Fibroblast of the aortic adventitia (primary cell): ENCODE data around the gene ALOX12. TPM values are rescaled to one million over a fixed set of nuclear protein-coding genes. Genes with fewer than 3 reads are reported as not detected.
"Not testable (repeated sequence)": the region's sequence is repeated elsewhere in the genome, so short reads cannot be mapped to it uniquely, and the experiment has no call there.

Source experiments
- DNase-seq: peaks from one replicate; pipeline ENCODE4 v3.0.0-alpha.2; 2010; ENCODE audit warnings: low read depth
- H3K4me3 ChIP-seq: 2 replicates; pipeline ENCODE4 v1.5.1; 2011; ENCODE audit warnings: low read depth, mild to moderate bottlenecking, control low read depth, low read length, moderate library complexity
- total RNA-seq: library from RNA; depleted of rRNA; stranded (reverse); fragments of >200 nt; gene quantifications from 2 replicates; pipeline ENCODE4 v1.2.3, GENCODE V29; 2012; ENCODE audit warnings: low replicate concordance
- TF ChIP-seq, protein P1 (sequence below): IDR thresholded peaks from 2 replicates; pipeline ENCODE4 v1.5.1; 2011; ENCODE audit warnings: mild to moderate bottlenecking, low read length, control low read depth, inconsistent platforms; ENCODE audit not compliant: insufficient read depth

ALOX12 gene
- total RNA-seq, 1 donor = not detected

GRCh38 chr17:6969323-6969726 is 26.5 kb upstream of the ALOX12 start:
- H3K4me3 ChIP-seq = no peak overlapping the region
- DNase-seq = no peak
- TF ChIP-seq, protein P1, sequence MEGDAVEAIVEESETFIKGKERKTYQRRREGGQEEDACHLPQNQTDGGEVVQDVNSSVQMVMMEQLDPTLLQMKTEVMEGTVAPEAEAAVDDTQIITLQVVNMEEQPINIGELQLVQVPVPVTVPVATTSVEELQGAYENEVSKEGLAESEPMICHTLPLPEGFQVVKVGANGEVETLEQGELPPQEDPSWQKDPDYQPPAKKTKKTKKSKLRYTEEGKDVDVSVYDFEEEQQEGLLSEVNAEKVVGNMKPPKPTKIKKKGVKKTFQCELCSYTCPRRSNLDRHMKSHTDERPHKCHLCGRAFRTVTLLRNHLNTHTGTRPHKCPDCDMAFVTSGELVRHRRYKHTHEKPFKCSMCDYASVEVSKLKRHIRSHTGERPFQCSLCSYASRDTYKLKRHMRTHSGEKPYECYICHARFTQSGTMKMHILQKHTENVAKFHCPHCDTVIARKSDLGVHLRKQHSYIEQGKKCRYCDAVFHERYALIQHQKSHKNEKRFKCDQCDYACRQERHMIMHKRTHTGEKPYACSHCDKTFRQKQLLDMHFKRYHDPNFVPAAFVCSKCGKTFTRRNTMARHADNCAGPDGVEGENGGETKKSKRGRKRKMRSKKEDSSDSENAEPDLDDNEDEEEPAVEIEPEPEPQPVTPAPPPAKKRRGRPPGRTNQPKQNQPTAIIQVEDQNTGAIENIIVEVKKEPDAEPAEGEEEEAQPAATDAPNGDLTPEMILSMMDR = no peak

DNA sequence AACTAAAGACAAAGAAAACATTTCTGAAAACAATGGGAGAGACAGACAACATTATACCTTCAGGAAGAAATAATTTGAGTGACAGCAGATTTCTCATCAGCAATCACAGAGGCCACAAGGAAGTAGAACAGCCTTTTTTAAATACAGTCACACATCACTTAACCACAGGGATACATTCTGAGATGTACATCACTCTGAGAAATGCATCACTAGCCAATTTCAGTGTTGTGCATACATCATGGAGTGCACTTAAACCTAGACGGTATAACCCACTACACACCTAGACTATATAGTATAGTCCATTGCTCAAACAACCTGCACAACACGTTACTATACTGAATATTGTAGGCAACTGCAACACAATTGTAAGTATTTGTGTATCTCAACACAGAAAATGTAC is 24.9 kb upstream of the ALOX12 start:
- no peak for DNase-seq
- TF ChIP-seq, protein P1 = no peak

DNA sequence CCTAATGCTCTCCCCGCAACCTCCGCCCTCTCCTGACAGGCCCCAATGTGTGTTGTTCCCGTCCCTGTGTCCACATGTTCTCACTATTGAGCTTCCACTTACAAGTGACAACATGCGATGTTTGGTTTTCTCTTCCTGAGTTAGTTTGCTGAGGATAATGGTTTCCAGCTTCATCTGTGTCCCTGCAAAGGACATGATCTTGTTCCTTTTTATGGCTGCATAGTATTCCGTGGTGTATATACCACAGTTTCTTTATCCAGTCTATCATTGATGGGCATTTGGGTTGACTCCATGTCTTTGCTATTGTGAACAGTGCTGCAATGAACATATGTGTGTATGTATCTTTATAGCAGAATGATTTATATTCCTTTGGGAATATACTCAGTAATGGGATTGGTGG is 16.4 kb upstream of the ALOX12 start:
- DNase-seq = not testable (repeated sequence)

More for the DNA sequence above, 24.9 kb upstream of the ALOX12 start:
- no peak overlapping the region for H3K4me3 ChIP-seq

GRCh38 chr17:6981426-6981825 is 14.4 kb upstream of the ALOX12 start:
- no peak for DNase-seq
- H3K4me3 ChIP-seq = no peak overlapping the region
- TF ChIP-seq, protein P1 = no peak

More for the DNA sequence above, 16.4 kb upstream of the ALOX12 start:
- not testable (repeated sequence) for H3K4me3 ChIP-seq

GRCh38 chr17:6985266-6985665 is 10.6 kb upstream of the ALOX12 start:
- DNase-seq = no peak
- H3K4me3 ChIP-seq = no peak overlapping the region
- TF ChIP-seq, protein P1 = no peak

DNA sequence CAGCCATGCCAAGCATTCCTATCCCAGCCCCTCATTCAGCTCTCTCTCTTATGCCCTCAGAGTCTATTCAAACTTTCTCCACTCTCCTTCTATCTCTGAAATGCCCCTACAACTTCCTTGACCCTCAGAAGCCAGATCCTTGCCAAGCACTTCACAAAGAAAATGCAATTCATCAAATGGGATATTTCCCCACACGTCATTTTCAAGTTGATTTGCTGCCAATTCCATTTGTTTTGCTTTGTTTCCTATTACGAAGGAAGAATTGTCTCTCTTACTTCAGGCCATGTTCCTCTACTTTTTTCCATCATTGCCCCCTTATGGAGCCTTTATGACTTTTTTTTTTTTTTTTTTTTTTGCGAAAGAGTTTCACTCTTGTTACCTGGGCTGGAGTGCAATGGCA is 9.2 kb upstream of the ALOX12 start:
- DNase-seq = peak; percentile 9

DNA sequence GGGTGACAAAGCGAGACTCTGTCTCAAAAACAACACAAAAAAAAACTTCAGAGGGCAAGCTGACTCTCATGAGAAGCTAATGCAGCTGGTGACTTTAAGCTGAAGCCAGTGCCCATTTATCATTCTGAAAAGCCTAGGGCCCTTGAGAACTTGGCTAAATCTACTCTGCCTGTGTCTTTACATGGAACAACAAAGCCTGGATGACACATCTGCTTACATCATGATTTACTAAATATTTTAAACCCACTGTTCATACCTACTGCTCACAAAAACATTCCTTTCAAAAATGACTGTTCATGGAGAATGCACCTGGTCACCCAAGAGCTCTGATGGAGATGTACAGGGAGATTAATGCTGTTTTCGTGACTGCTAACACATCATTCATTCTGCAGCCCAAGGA is 6.1 kb upstream of the ALOX12 start:
- TF ChIP-seq, protein P1 = no peak
- no peak overlapping the region for H3K4me3 ChIP-seq
- no peak for DNase-seq

More for the DNA sequence above, 9.2 kb upstream of the ALOX12 start:
- TF ChIP-seq, protein P1 = no peak
- H3K4me3 ChIP-seq = no peak overlapping the region

GRCh38 chr17:6993613-6994056 is 2.2 kb upstream of the ALOX12 start:
- not testable (repeated sequence) for H3K4me3 ChIP-seq, DNase-seq
